ENCODE data around the gene SLC30A2.

Gene SLC30A2

GRCh38 chr1:26036756-26037281, 9.1 kb downstream of the SLC30A2 start:
- H3K9me3 ChIP-seq (ENCODE audit: insufficient read depth, low read length): no peaks in the 10 kb centered on the region
- no peaks in the 10 kb centered on the region for H3K79me2 ChIP-seq (ENCODE audit: low read length)
- H3K27me3 ChIP-seq (ENCODE audit: low read depth, low read length): no peaks in the 10 kb centered on the region
- H3K4me1 ChIP-seq (ENCODE audit: low read length): no peaks in the 10 kb centered on the region
- no peak overlapping the region for H3K27ac ChIP-seq (ENCODE audit: low read length)
- H3K4me2 ChIP-seq (ENCODE audit: low read length): no peak overlapping the region
- H3K36me3 ChIP-seq (replicated peaks; ENCODE audit: low read depth, low read length): no peaks in the 10 kb centered on the region
- H4K20me1 ChIP-seq (ENCODE audit: insufficient read depth, low read length): no peaks in the 10 kb centered on the region
- TF ChIP-seq, protein P1, sequence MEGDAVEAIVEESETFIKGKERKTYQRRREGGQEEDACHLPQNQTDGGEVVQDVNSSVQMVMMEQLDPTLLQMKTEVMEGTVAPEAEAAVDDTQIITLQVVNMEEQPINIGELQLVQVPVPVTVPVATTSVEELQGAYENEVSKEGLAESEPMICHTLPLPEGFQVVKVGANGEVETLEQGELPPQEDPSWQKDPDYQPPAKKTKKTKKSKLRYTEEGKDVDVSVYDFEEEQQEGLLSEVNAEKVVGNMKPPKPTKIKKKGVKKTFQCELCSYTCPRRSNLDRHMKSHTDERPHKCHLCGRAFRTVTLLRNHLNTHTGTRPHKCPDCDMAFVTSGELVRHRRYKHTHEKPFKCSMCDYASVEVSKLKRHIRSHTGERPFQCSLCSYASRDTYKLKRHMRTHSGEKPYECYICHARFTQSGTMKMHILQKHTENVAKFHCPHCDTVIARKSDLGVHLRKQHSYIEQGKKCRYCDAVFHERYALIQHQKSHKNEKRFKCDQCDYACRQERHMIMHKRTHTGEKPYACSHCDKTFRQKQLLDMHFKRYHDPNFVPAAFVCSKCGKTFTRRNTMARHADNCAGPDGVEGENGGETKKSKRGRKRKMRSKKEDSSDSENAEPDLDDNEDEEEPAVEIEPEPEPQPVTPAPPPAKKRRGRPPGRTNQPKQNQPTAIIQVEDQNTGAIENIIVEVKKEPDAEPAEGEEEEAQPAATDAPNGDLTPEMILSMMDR (IDR thresholded peaks at IDR 0.05; ENCODE audit: low read depth, low read length): no peak
- no peak for TF ChIP-seq EZH2phosphoT487 (IDR thresholded peaks at IDR 0.05; ENCODE audit: low read depth)
- H3K9ac ChIP-seq (ENCODE audit: low read length): no peak overlapping the region
- H3K4me3 ChIP-seq (ENCODE audit: low read length): no peak overlapping the region
- H2AFZ ChIP-seq (ENCODE audit: low read depth, low read length): no peak overlapping the region

DNA sequence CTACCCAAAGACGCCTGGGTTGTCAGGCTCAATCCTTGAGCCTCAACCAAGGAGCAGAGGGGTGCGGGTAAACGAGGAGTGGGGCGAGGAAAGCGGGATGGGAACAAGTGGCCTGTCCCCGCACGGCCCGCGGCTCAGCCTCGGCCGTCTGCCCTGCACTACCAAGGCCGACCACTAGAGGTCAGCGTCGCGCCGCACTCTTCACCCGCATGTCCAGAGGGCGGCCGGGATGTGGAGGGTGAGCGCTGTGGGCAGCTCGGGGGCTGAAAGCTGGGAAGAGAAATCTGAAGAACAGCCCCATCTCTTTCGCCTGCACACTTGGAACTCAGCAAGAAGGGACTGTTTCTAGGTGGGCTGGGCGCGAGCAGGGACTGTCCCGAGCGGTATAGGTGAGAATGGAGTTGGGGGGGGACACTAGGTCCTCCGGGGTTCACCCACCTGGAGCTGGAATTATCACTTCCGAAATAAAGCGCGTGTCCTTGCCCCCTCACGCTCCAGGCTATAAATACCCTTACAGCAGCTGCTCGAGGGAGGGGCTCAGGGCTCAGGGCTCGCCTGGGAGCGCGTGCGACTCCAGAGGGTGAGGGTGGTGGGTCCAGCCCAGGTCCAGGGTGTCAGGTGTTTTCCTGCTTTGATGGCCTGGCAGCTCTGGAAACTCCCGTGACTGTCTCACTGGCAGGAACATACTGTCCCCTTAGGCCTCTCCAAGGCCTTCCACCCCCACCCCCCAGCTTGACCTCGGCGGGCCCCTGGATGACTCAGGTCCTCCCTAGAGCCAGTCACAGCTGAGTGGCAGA, 9.8 kb downstream of the SLC30A2 start:
- no peaks in the 10 kb centered on the region for H3K27me3 ChIP-seq (ENCODE audit: low read depth, low read length)
- H4K20me1 ChIP-seq (ENCODE audit: insufficient read depth, low read length): no peaks in the 10 kb centered on the region
- H3K79me2 ChIP-seq (ENCODE audit: low read length): no peaks in the 10 kb centered on the region
- H3K4me2 ChIP-seq (ENCODE audit: low read length): peak overlapping the region; percentile 98
- H3K27ac ChIP-seq (ENCODE audit: low read length): no peak overlapping the region
- peak overlapping the region; percentile 77 for H3K9ac ChIP-seq (ENCODE audit: low read length)
- no peaks in the 10 kb centered on the region for H3K4me1 ChIP-seq (ENCODE audit: low read length)
- H3K9me3 ChIP-seq (ENCODE audit: insufficient read depth, low read length): no peaks in the 10 kb centered on the region
- H2AFZ ChIP-seq (ENCODE audit: low read depth, low read length): peak overlapping the region; percentile 99
- TF ChIP-seq, protein P1 (IDR thresholded peaks at IDR 0.05; ENCODE audit: low read depth, low read length): peak; percentile 73
- no peak for TF ChIP-seq EZH2phosphoT487 (IDR thresholded peaks at IDR 0.05; ENCODE audit: low read depth)
- no peaks in the 10 kb centered on the region for H3K36me3 ChIP-seq (replicated peaks; ENCODE audit: low read depth, low read length)
- peak overlapping the region; percentile 100 for H3K4me3 ChIP-seq (ENCODE audit: low read length)

GRCh38 chr1:26035203-26035958, 10.5 kb downstream of the SLC30A2 start:
- no peaks in the 10 kb centered on the region for H3K36me3 ChIP-seq (replicated peaks; ENCODE audit: low read depth, low read length)
- H3K4me1 ChIP-seq (ENCODE audit: low read length): no peaks in the 10 kb centered on the region
- H3K4me3 ChIP-seq (ENCODE audit: low read length): peak overlapping the region; percentile 100
- no peaks in the 10 kb centered on the region for H3K27me3 ChIP-seq (ENCODE audit: low read depth, low read length)
- no peaks in the 10 kb centered on the region for H4K20me1 ChIP-seq (ENCODE audit: insufficient read depth, low read length)
- no peak overlapping the region for H3K27ac ChIP-seq (ENCODE audit: low read length)
- H3K9ac ChIP-seq (ENCODE audit: low read length): peak overlapping the region; percentile 77
- H3K4me2 ChIP-seq (ENCODE audit: low read length): peak overlapping the region; percentile 98
- TF ChIP-seq, protein P1 (IDR thresholded peaks at IDR 0.05; ENCODE audit: low read depth, low read length): no peak
- TF ChIP-seq EZH2phosphoT487 (IDR thresholded peaks at IDR 0.05; ENCODE audit: low read depth): no peak
- H3K9me3 ChIP-seq (ENCODE audit: insufficient read depth, low read length): no peaks in the 10 kb centered on the region
- peak overlapping the region; percentile 99 for H2AFZ ChIP-seq (ENCODE audit: low read depth, low read length)
- no peaks in the 10 kb centered on the region for H3K79me2 ChIP-seq (ENCODE audit: low read length)

Measured in OCI-LY3 (cell line).